Smooth muscle cell of the coronary artery (primary cell): ENCODE measurements around the gene TXLNG. TPM values are rescaled to one million over a fixed set of nuclear protein-coding genes. Genes with fewer than 3 reads are reported as not detected.

ENCODE experiments used
- total RNA-seq: library from RNA; depleted of rRNA; stranded (reverse); fragments of >200 nt; gene quantifications from 2 replicates; pipeline ENCODE4 v1.2.3, GENCODE V29; 2014; ENCODE audit warnings: low replicate concordance

The TXLNG gene
- 4.1 and 5.4 TPM in 2 replicates for total RNA-seq

GRCh38 chrX:16786139-16786790, at the start of gene TXLNG:
TSS of gene TXLNG (plus strand) at chrX:16786466. CDS start at chrX:16786488, 22 bp downstream.

GRCh38 chrX:16870095-16870861, 84.0 kb downstream of the TXLNG start, which contains the start of gene RBBP7:
TSS of gene RBBP7 (minus strand) at chrX:16870362. CDS start at chrX:16870053, 309 bp downstream.

Other genes starting within 250 kb of the TXLNG start
- gene S100G, start 136.3 kb upstream of the TXLNG start, total RNA-seq, result not detected in 2 replicates
- gene CTPS2, start 73.8 kb upstream of the TXLNG start, total RNA-seq, result 8.1 and 11.7 TPM in 2 replicates
- gene SYAP1, start 66.9 kb upstream of the TXLNG start, total RNA-seq, result 24.2 and 35.0 TPM in 2 replicates
- gene RBBP7, start 83.9 kb downstream of the TXLNG start, total RNA-seq, result 94.2 and 98.2 TPM in 2 replicates
- gene REPS2, start 160.2 kb downstream of the TXLNG start, total RNA-seq, result 0.23 and 0.35 TPM in 2 replicates